NOMO-1 (cell line): ENCODE measurements around the gene IL15RA.

Source experiments
- DNase-seq, 2 experiments: peaks; one replicate each; lab custom pipeline; 2025; ENCODE audit not compliant: unreplicated experiment in 2 of 2; lab: John Stamatoyannopoulos, UW

IL15RA gene

GRCh38 chr10:5977471-5978229 is at the start of gene IL15RA:
Gene IL15RA, minus strand, starts transcription at chr10:5977543. Its CDS starts 51 bp downstream, at chr10:5977492.
- peak; percentile 50 to 66 for DNase-seq

GRCh38 chr10:6025683-6026255 is 48.4 kb upstream of the IL15RA start:
- no peak for DNase-seq

- DNase-seq: no peak
These were observed 47.0 kb upstream of the IL15RA start for GRCh38 chr10:6024334-6024682.

GRCh38 chr10:6023661-6024333 is 46.5 kb upstream of the IL15RA start:
- no peak for DNase-seq

GRCh38 chr10:6022660-6023059 is 45.3 kb upstream of the IL15RA start:
- DNase-seq: no peak

- no peak for DNase-seq
These were observed 43.5 kb upstream of the IL15RA start for GRCh38 chr10:6020826-6021225.

GRCh38 chr10:6019796-6020195 is 42.5 kb upstream of the IL15RA start:
- DNase-seq: no peak

- DNase-seq: no peak
These were observed 41.9 kb upstream of the IL15RA start for GRCh38 chr10:6019010-6019782.

GRCh38 chr10:6018422-6018821 is 41.1 kb upstream of the IL15RA start:
- no peak for DNase-seq

GRCh38 chr10:6017781-6018354 is 40.5 kb upstream of the IL15RA start:
- no peak for DNase-seq

GRCh38 chr10:6014241-6014761 is 37.0 kb upstream of the IL15RA start:
- peak; percentile 2 to 59 for DNase-seq

GRCh38 chr10:6013413-6014192 is 36.3 kb upstream of the IL15RA start:
- no peak for DNase-seq

GRCh38 chr10:6012121-6012905 is 35.0 kb upstream of the IL15RA start:
- DNase-seq: no peak

GRCh38 chr10:6011558-6011957 is 34.2 kb upstream of the IL15RA start:
- DNase-seq: no peak

- no peak for DNase-seq
These were observed 33.2 kb upstream of the IL15RA start for GRCh38 chr10:6010569-6010968.

- no peak for DNase-seq
These were observed 32.6 kb upstream of the IL15RA start for GRCh38 chr10:6009961-6010360.

GRCh38 chr10:6009150-6009549 is 31.8 kb upstream of the IL15RA start:
- DNase-seq: no peak

- DNase-seq: no peak
These were observed 31.3 kb upstream of the IL15RA start for GRCh38 chr10:6008497-6009142.

- no peak for DNase-seq
These were observed 29.6 kb upstream of the IL15RA start for GRCh38 chr10:6006991-6007390.
